HG03175 (cell line): ENCODE measurements around the gene CRYZL1.

Experiments
- ATAC-seq: cut with Tn5 transposase; IDR thresholded peaks from one replicate; pipeline ENCODE4 v1.9.1; 2021; ENCODE audit warnings: mild to moderate bottlenecking, moderate library complexity; ENCODE audit not compliant: unreplicated experiment

Gene CRYZL1

DNA sequence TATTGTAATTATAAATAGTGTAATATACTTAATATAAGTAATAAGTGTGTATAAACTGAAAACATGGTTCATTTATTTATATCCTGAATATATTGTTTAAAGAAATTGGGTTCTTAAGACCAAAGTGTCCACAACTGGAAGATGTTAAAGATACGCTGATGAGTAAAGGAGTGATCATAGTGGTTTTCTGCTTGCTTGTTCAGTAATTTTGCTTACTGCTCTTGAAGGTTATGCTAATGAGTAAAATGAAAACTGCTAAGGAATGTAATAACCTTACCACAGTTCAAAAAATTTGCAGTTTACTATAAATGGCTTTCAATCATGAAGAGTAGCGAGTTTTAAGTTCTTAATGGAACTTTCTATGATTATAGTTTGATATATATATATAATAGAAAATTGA lies 75.0 kb downstream of the CRYZL1 start:
- no peak for ATAC-seq

DNA sequence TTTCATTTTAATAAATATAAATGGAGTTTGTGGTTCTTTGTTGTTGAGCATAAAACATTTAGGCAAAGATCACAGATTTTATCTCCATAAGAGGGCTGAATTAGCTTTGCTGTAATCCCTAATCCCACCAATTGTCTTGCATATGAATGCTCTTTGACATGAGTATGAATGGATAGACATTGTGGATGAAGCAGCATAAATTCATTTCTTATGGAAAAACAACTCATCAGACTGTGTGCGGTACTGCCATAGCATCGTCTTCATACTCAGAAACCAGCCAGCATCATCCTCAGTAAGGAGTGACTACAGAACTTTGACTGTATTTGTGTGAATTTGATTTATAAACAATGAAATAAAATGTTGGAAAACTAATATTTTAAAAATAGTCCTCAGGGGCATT lies 79.2 kb downstream of the CRYZL1 start:
- no peak for ATAC-seq

DNA sequence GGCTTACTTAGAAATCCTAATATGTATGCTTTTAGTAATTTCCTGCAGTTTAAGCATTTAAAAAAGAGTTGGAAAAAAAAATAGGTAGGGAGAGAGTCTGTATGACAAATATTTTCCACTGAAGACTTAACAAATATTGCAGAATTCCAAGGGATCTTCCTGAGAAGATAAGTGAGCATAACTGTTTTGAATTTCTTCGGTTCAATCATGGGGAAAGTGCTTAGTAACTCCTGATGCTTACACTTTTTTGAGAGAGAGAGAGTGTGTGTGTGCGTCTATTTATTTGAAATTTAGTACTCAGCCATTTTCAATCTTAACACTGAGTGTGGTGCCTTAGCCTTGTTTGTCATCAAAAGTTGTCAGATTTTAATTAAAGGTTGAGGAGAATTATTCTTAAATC lies 80.2 kb downstream of the CRYZL1 start:
- ATAC-seq = no peak

DNA sequence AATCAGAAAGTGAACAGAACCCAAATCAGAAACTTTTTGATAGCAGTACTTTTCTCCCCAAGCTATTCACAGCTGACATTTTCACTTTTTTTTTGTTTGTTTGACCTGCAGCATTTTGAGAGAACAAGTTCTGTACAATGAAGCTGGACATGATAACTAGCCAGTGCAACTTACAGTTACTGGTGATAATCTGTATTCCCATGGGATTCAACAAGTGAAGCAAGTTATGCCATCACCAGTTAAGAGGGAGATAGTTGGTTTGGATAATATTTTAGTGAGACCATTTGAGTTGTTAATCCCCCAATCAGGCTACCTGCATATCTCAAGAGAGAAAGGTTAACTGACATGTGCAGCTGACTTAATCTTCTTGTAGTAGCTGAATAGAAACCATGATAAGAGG lies 80.6 kb downstream of the CRYZL1 start:
- ATAC-seq = no peak

- ATAC-seq = no peak
These were observed 81.7 kb downstream of the CRYZL1 start for GRCh38 chr21:33559813-33560212.

GRCh38 chr21:33558777-33559421 lies 82.6 kb downstream of the CRYZL1 start:
- ATAC-seq = no peak

DNA sequence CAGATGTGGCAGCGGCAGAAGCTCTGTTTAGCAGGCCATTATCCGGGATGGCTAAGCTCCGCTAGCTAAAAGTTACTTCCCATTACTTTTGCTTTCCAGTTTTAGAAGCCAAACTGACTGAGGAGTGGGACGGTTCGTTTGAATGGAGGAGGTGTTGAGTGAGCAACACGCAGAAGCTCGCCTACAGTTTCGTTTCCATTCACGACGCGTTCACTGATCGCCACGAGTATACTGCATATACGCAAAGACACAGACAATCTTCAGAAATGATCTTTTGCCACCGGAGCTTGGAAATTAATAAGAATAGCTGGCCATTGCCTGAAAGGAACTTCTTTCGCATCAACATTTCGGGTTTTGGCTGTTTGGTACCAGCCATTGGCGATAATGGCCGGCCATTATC lies 84.1 kb downstream of the CRYZL1 start:
- no peak for ATAC-seq

GRCh38 chr21:33554982-33555344 lies 86.6 kb downstream of the CRYZL1 start:
- ATAC-seq = no peak

- no peak for ATAC-seq
These were observed 87.1 kb downstream of the CRYZL1 start for GRCh38 chr21:33554236-33554981.

DNA sequence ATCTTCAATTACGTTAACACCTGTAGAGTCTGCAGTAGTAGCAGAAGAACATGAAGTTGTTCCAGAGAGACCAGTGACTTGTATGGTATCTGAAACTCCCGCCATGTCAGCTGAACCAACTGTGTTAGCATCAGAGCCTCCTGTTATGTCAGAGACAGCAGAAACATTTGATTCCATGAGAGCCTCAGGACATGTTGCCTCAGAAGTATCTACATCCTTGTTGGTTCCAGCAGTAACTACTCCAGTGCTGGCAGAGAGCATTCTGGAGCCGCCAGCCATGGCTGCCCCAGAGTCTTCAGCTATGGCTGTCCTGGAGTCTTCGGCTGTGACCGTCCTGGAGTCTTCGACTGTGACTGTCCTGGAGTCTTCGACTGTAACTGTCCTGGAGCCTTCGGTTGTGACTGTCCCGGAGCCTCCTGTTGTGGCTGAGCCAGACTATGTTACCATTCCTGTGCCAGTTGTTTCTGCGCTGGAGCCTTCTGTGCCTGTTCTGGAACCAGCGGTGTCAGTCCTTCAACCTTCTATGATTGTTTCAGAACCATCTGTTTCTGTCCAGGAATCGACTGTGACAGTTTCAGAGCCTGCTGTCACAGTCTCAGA lies 88.4 kb downstream of the CRYZL1 start:
- ATAC-seq = no peak

DNA sequence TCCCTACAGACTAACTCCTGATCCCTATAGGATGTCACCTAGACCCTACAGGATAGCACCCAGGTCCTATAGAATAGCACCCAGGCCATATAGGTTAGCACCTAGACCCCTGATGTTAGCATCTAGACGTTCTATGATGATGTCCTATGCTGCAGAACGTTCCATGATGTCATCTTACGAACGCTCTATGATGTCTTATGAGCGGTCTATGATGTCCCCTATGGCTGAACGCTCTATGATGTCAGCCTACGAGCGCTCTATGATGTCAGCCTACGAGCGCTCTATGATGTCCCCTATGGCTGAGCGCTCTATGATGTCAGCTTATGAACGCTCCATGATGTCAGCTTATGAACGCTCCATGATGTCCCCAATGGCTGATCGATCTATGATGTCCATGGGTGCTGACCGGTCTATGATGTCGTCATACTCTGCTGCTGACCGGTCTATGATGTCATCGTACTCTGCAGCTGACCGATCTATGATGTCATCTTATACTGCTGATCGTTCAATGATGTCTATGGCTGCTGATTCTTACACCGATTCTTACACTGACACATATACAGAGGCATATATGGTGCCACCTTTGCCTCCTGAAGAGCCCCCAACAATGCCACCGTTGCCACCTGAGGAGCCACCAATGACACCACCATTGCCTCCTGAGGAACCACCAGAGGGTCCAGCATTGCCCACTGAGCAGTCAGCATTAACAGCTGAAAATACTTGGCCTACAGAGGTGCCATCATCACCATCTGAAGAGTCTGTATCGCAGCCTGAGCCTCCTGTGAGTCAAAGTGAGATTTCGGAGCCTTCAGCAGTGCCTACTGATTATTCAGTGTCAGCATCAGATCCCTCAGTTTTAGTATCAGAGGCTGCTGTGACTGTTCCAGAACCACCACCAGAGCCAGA lies 89.2 kb downstream of the CRYZL1 start:
- ATAC-seq = no peak

DNA sequence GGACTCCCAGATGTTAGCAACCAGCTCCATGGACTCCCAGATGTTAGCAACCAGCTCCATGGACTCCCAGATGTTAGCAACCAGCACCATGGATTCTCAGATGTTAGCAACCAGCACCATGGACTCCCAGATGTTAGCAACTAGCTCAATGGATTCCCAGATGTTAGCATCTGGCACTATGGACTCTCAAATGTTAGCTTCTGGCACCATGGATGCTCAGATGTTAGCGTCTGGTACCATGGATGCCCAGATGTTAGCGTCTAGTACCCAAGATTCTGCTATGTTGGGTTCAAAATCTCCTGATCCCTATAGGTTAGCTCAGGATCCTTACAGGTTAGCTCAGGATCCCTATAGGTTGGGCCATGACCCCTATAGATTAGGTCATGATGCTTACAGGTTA lies 89.9 kb downstream of the CRYZL1 start:
- ATAC-seq = no peak

DNA sequence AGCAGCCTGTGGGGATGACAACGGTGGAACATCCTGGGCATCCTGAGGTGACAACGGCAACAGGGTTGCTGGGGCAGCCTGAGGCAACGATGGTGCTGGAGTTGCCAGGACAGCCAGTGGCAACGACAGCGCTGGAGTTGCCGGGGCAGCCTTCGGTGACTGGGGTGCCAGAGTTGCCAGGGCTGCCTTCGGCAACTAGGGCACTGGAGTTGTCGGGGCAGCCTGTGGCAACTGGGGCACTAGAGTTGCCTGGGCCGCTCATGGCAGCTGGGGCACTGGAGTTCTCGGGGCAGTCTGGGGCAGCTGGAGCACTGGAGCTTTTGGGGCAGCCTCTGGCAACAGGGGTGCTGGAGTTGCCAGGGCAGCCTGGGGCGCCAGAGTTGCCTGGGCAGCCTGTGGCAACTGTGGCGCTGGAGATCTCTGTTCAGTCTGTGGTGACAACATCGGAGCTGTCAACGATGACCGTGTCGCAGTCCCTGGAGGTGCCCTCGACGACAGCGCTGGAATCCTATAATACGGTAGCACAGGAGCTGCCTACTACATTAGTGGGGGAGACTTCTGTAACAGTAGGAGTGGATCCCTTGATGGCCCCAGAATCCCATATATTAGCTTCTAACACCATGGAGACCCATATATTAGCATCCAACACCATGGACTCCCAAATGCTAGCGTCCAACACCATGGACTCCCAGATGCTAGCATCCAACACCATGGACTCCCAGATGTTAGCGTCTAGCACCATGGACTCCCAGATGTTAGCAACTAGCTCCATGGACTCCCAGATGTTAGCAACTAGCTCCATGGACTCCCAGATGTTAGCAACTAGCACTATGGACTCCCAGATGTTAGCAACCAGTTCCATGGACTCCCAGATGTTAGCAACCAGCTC lies 90.5 kb downstream of the CRYZL1 start:
- no peak for ATAC-seq

- no peak for ATAC-seq
These were observed 91.4 kb downstream of the CRYZL1 start for GRCh38 chr21:33549848-33550771.

DNA sequence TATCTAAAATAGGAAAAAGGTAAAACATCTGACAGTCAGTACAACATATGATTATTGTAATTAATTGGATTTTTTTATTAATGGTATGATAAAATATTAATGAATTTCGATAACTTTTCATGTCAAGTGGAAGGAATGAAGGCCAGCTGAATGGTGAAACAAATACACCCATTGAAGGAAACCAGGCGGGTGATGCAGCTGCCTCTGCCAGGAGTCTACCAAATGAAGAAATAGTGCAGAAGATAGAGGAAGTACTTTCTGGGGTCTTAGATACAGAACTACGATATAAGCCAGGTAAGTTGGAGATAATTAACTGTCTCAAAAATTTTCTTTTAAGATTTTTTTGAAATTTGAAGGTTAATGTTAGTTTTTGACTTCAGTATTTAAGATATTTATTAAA lies 95.5 kb downstream of the CRYZL1 start:
- ATAC-seq = no peak

DNA sequence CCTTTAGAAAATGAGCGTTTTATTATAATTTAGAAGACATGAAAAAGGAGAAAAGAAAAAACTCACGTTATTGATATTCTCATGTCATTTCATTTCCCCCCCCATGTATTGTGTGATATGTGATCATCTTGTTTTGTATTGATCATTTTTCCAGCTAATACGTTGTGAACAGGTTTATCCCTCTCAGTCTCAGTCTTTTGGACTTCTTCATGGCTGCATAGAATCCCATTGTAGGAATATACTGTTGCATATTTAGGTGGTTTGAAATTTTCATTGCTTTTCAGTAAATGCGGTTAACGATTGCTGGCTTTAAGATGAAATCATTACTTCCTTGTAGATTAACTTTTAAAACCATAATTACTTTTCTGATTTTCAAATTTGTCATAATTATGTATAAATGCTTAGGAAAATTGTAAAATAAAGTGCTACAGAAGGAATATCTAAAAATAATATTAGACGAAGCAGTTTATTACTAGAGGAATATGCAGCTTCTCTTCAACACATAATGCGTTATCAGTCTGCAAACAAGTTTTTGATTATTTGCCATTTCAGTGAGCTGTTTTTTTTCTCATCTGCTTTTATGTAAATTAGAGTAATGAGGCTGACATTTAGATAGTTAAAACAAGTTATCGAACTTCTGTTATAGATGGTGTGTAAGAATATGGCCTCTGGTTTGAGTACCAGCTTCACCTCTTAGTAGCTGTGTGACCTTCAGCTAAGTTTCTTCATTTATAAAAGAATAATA lies 96.9 kb downstream of the CRYZL1 start:
- no peak for ATAC-seq

GRCh38 chr21:33543505-33544129 lies 97.9 kb downstream of the CRYZL1 start:
- ATAC-seq = no peak
